Testis (tissue), 2 donors: ENCODE measurements around the gene NEO1.

Experiments used
- CTCF ChIP-seq, 3 experiments: fragments of 450-650 bp in 2 of 3; fragments of 200-600 bp in 1 of 3; sonication (generic) in 1 of 3; IDR thresholded peaks; one replicate each; pipeline ENCODE4 v1.5.1; 2016 to 2019; ENCODE audit warnings: antibody characterized with exemption in 3 of 3, mild to moderate bottlenecking in 2 of 3, moderate library complexity in 1 of 3
- POLR2A ChIP-seq: fragments of 450-650 bp; IDR thresholded peaks from one replicate; pipeline ENCODE4 v1.6.1; 2017; ENCODE audit warnings: antibody characterized with exemption, mild to moderate bottlenecking, moderate library complexity

DNA sequence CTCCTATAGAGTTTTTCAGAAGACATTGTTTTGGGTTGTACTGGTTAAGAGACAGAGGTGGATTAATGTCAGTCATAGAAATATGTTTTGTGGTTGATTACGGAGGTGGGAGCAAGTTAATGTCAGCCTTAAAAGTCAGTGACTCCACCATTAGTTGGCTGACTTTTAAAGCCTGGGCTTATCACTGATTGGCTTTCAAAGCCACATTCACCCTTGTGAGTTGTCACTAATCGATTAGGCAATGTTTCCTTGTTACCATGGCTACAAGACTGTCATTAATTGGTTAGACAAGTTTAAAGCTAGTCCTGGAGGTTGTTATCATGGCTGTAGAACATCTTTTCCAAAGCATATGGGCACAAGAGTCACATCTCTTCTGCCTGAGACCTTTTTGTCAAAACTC is 73.0 kb downstream of the NEO1 start:
- TF ChIP-seq CTCF (IDR thresholded peaks at IDR 0.05): no peak
- TF ChIP-seq POLR2A: no peak
